Duodenal mucosa (tissue), 2 donors: ENCODE data around the gene AIRE.

Source experiments
- H3K27ac ChIP-seq: one replicate; pipeline ENCODE4 v1.7.0; 2013; ENCODE audit warnings: low read depth, low read length
- H3K27me3 ChIP-seq, 2 donors: one replicate each; pipeline ENCODE4 v1.7.0; 2013; ENCODE audit warnings: low read length in 2 of 2, control low read depth in 1 of 2; ENCODE audit not compliant: insufficient read depth in 2 of 2, control insufficient read depth in 1 of 2
- H3K36me3 ChIP-seq, 2 donors: one replicate each; pipeline ENCODE4 v1.7.0; 2013; ENCODE audit warnings: low read length in 2 of 2, control low read depth in 1 of 2; ENCODE audit not compliant: insufficient read depth in 2 of 2, control insufficient read depth in 1 of 2
- H3K4me1 ChIP-seq, 2 donors: one replicate each; pipeline ENCODE4 v1.7.0; 2013; ENCODE audit warnings: low read length in 2 of 2, control low read depth in 1 of 2; ENCODE audit not compliant: insufficient read depth in 2 of 2, control insufficient read depth in 1 of 2
- H3K4me3 ChIP-seq, 2 donors: one replicate each; pipeline ENCODE4 v1.7.0; 2013; ENCODE audit warnings: low read length in 2 of 2, low read depth in 1 of 2
- H3K9ac ChIP-seq, 2 donors: one replicate each; pipeline ENCODE4 v1.7.0; 2013; ENCODE audit warnings: low read length in 2 of 2, low read depth in 1 of 2
- H3K9me3 ChIP-seq, 2 donors: one replicate each; pipeline ENCODE4 v1.7.0; 2013; ENCODE audit warnings: low read length in 2 of 2, control low read depth in 1 of 2; ENCODE audit not compliant: control insufficient read depth in 1 of 2

AIRE gene

GRCh38 chr21:44317241-44317782, 31.6 kb downstream of the AIRE start:
- Histone ChIP-seq H3K36me3 (peaks cover 29 to 86% of the 10 kb centered on the region in 2 donors), H3K4me1 (no peaks in the 10 kb centered on the region), H3K27me3 (no peaks in the 10 kb centered on the region), H3K27ac (no peak overlapping the region), H3K9ac (no peak overlapping the region), H3K4me3 (no peak overlapping the region), H3K9me3 (no peaks in the 10 kb centered on the region)

- Histone ChIP-seq H3K4me3 (no peak overlapping the region), H3K4me1 (no peaks in the 10 kb centered on the region), H3K9ac (no peak overlapping the region), H3K27ac (no peak overlapping the region), H3K36me3 (peaks cover 31 to 86% of the 10 kb centered on the region in 2 donors), H3K27me3 (no peaks in the 10 kb centered on the region), H3K9me3 (no peaks in the 10 kb centered on the region)
Observed at GRCh38 chr21:44317871-44318270, 32.2 kb downstream of the AIRE start.

- Histone ChIP-seq H3K4me3 (no peak overlapping the region), H3K4me1 (no peaks in the 10 kb centered on the region), H3K27ac (no peak overlapping the region), H3K9ac (no peak overlapping the region), H3K36me3 (peaks cover 26 to 86% of the 10 kb centered on the region in 2 donors), H3K9me3 (no peaks in the 10 kb centered on the region), H3K27me3 (no peaks in the 10 kb centered on the region)
Observed at GRCh38 chr21:44318489-44319285, 33.0 kb downstream of the AIRE start.

GRCh38 chr21:44319407-44320065, 33.9 kb downstream of the AIRE start:
- peaks cover 30 to 88% of the 10 kb centered on the region in 2 donors for H3K36me3 ChIP-seq
- no peak overlapping the region for H3K27ac ChIP-seq

GRCh38 chr21:44320847-44321246, 35.2 kb downstream of the AIRE start:
- Histone ChIP-seq H3K36me3 (peaks cover 29 to 86% of the 10 kb centered on the region in 2 donors), H3K27me3 (no peaks in the 10 kb centered on the region), H3K27ac (no peak overlapping the region), H3K9me3 (no peaks in the 10 kb centered on the region), H3K4me1 (no peaks in the 10 kb centered on the region), H3K9ac (no peak overlapping the region), H3K4me3 (no peak overlapping the region)

More at GRCh38 chr21:44319407-44320065, 33.9 kb downstream of the AIRE start:
- Histone ChIP-seq H3K4me3 (no peak overlapping the region), H3K27me3 (no peaks in the 10 kb centered on the region), H3K4me1 (no peaks in the 10 kb centered on the region), H3K9me3 (no peaks in the 10 kb centered on the region), H3K9ac (no peak overlapping the region)

GRCh38 chr21:44321846-44322450, 36.3 kb downstream of the AIRE start:
- Histone ChIP-seq H3K4me1 (no peaks in the 10 kb centered on the region), H3K9ac (no peak overlapping the region), H3K27ac (no peak overlapping the region), H3K27me3 (no peaks in the 10 kb centered on the region), H3K36me3 (peaks cover 21 to 87% of the 10 kb centered on the region in 2 donors), H3K4me3 (no peak overlapping the region), H3K9me3 (no peaks in the 10 kb centered on the region)

- Histone ChIP-seq H3K9me3 (no peaks in the 10 kb centered on the region), H3K9ac (no peak overlapping the region), H3K4me3 (no peak overlapping the region), H3K27me3 (no peaks in the 10 kb centered on the region), H3K27ac (no peak overlapping the region), H3K4me1 (no peaks in the 10 kb centered on the region), H3K36me3 (peaks cover 26 to 85% of the 10 kb centered on the region in 2 donors)
Observed at GRCh38 chr21:44322621-44323325, 37.1 kb downstream of the AIRE start.

- Histone ChIP-seq H3K4me1 (no peaks in the 10 kb centered on the region), H3K27me3 (no peaks in the 10 kb centered on the region), H3K4me3 (no peak overlapping the region), H3K9me3 (no peaks in the 10 kb centered on the region), H3K9ac (no peak overlapping the region), H3K36me3 (peaks cover 26 to 78% of the 10 kb centered on the region in 2 donors), H3K27ac (no peak overlapping the region)
Observed at GRCh38 chr21:44323591-44323990, 37.9 kb downstream of the AIRE start.

- no peaks in the 10 kb centered on the region for H3K4me1 ChIP-seq
- no peak overlapping the region for H3K9ac ChIP-seq
- H3K9me3 ChIP-seq: no peaks in the 10 kb centered on the region
- H3K4me3 ChIP-seq: no peak overlapping the region
- no peaks in the 10 kb centered on the region for H3K27me3 ChIP-seq
- no peak overlapping the region for H3K27ac ChIP-seq
- H3K36me3 ChIP-seq: peaks cover 22 to 75% of the 10 kb centered on the region in 2 donors
Observed at GRCh38 chr21:44324106-44324853, 38.6 kb downstream of the AIRE start.
